GM23338 (cell line): ENCODE data around the gene SCO2.

Experiments used
- CREB1 ChIP-seq: fragments of 250-450 bp; sonication (Bioruptor Pico); IDR thresholded peaks from 2 replicates; pipeline ENCODE4 v1.5.0; 2020; ENCODE audit warnings: low read depth, mild to moderate bottlenecking, moderate library complexity
- CTCF ChIP-seq, 2 experiments: fragments of 200-600 bp in 1 of 2; sonication (generic) in 1 of 2; conservative IDR thresholded peaks; 2 replicates each; pipeline versions ENCODE4 v1.5.1 to v1.6.1; 2016 to 2017; ENCODE audit warnings: antibody characterized with exemption in 2 of 2, low read depth in 2 of 2, mild to moderate bottlenecking in 2 of 2, moderate library complexity in 1 of 2
- EZH2 ChIP-seq: fragments of 200-600 bp; sonication (generic); IDR thresholded peaks from one replicate; pipeline ENCODE4 v1.8.0; 2017; ENCODE audit warnings: antibody characterized with exemption, mild to moderate bottlenecking, low read depth; ENCODE audit not compliant: unreplicated experiment
- EZH2phosphoT487 ChIP-seq: fragments of 200-600 bp; sonication (generic); IDR thresholded peaks from one replicate; pipeline ENCODE4 v1.8.1; 2018; ENCODE audit warnings: antibody characterized with exemption; ENCODE audit not compliant: unreplicated experiment
- JUNB ChIP-seq: IDR thresholded peaks from one replicate; pipeline ENCODE4 v1.6.1; 2016; ENCODE audit warnings: antibody characterized with exemption; ENCODE audit not compliant: unreplicated experiment
- POLR2AphosphoS5 ChIP-seq: IDR thresholded peaks from 2 replicates; pipeline ENCODE4 v1.6.1; 2016; ENCODE audit warnings: antibody characterized with exemption, low read depth
- REST ChIP-seq: IDR thresholded peaks from one replicate; pipeline ENCODE4 v1.6.1; 2018; ENCODE audit warnings: antibody characterized with exemption; ENCODE audit not compliant: unreplicated experiment
- STAT1 ChIP-seq: IDR thresholded peaks from one replicate; pipeline ENCODE4 v1.6.1; 2016; ENCODE audit warnings: antibody characterized with exemption; ENCODE audit not compliant: unreplicated experiment
- TF ChIP-seq, protein P1 (sequence below): IDR thresholded peaks from 2 replicates; pipeline ENCODE4 v1.6.1; 2016; ENCODE audit warnings: antibody characterized with exemption

GRCh38 chr22:50479721-50480120, 45.7 kb downstream of the SCO2 start:
- no peak for TF ChIP-seq POLR2AphosphoS5
- no peak for TF ChIP-seq EZH2phosphoT487
- TF ChIP-seq EZH2, result no peak
- no peak for TF ChIP-seq CTCF (conservative IDR thresholded peaks at IDR 0.05; ENCODE audit: low read depth in 2 of 2)
- no peak for TF ChIP-seq REST
- no peak for TF ChIP-seq JUNB
- TF ChIP-seq STAT1, result no peak
- TF ChIP-seq, protein P1, sequence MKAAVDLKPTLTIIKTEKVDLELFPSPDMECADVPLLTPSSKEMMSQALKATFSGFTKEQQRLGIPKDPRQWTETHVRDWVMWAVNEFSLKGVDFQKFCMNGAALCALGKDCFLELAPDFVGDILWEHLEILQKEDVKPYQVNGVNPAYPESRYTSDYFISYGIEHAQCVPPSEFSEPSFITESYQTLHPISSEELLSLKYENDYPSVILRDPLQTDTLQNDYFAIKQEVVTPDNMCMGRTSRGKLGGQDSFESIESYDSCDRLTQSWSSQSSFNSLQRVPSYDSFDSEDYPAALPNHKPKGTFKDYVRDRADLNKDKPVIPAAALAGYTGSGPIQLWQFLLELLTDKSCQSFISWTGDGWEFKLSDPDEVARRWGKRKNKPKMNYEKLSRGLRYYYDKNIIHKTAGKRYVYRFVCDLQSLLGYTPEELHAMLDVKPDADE, result no peak
- TF ChIP-seq CREB1, result no peak
